Measurements from ENCODE around the gene ANO10. TPM values are rescaled to one million over a fixed set of nuclear protein-coding genes. Genes with fewer than 3 reads are reported as not detected.
"Not testable (repeated sequence)": the region's sequence is repeated elsewhere in the genome, so short reads cannot be mapped to it uniquely, and the experiment has no call there.

The ANO10 gene
- total RNA-seq, 1 experiment from 2014 or later, result 23.7 TPM

GRCh38 chr3:43544277-43544676 lies 77.5 kb downstream of the ANO10 start:
- H3K27ac ChIP-seq (ENCODE audit: low read length); H3K27me3 ChIP-seq (ENCODE audit: low read length); H3K9ac ChIP-seq (ENCODE audit: low read length); H3K4me1 ChIP-seq (ENCODE audit: insufficient read depth, low read length); H3K36me3 ChIP-seq (ENCODE audit: low read depth, low read length); H3K79me2 ChIP-seq (ENCODE audit: low read length); H3K9me3 ChIP-seq (ENCODE audit: low read length); H2AFZ ChIP-seq (ENCODE audit: low read length); H3F3A ChIP-seq (ENCODE audit: low read length, unreplicated experiment); POLR2A ChIA-PET (ENCODE audit: unreplicated experiment); H4K20me1 ChIP-seq (ENCODE audit: low read length); BruUV-seq (replicated peaks); H3K4me3 ChIP-seq (ENCODE audit: low read length); H3K9me2 ChIP-seq (replicated peaks; ENCODE audit: low read length); H3K4me2 ChIP-seq (ENCODE audit: low read length): not testable (repeated sequence)
- peak; percentile 85 for DNase-seq
- CTCF ChIA-PET, result interaction anchor here (0.6 to 1.0 kb wide), 6 partner anchors 14 to 794 kb away, joined by 3 to 6 read pairs (median 3); no protein-coding TSS in a partner anchor
- peak; percentile 77 for TF ChIP-seq CTCF (conservative IDR thresholded peaks at IDR 0.05; ENCODE audit: low read depth, low read length)
- intact Hi-C loops (cut with micrococcal nuclease), result loop anchor here (1.0 to 10.0 kb wide), 7 partner anchors 94 to 693 kb away; partner anchors contain the start of gene ABHD5
- peak; percentile 86 for ATAC-seq

- intact Hi-C loops (cut with micrococcal nuclease), result loop anchor here (5.0 to 10.0 kb wide), 3 partner anchors 200 to 695 kb away; no protein-coding TSS in a partner anchor
- TF ChIP-seq CTCF (conservative IDR thresholded peaks at IDR 0.05; ENCODE audit: low read depth, low read length), result no peak
- no peak overlapping the region for H3K9ac ChIP-seq (ENCODE audit: low read length)
- no peaks in the 10 kb centered on the region for H3K27me3 ChIP-seq (ENCODE audit: low read length)
- ChIA-PET POLR2A (ENCODE audit: unreplicated experiment) (no interaction called here), CTCF (no interaction called here)
- H3K4me1 ChIP-seq (ENCODE audit: insufficient read depth, low read length), result no peaks in the 10 kb centered on the region
- H3K27ac ChIP-seq (ENCODE audit: low read length), result no peak overlapping the region
- H3K79me2 ChIP-seq (ENCODE audit: low read length), result no peaks in the 10 kb centered on the region
- DNase-seq (no peak), ATAC-seq (no peak)
- H3K36me3 ChIP-seq (ENCODE audit: low read depth, low read length), result no peaks in the 10 kb centered on the region
- no peaks in the 10 kb centered on the region for H4K20me1 ChIP-seq (ENCODE audit: low read length)
- no peaks in the 10 kb centered on the region for H3K9me2 ChIP-seq (replicated peaks; ENCODE audit: low read length)
- H3F3A ChIP-seq (ENCODE audit: low read length, unreplicated experiment), result no peaks in the 10 kb centered on the region
- H3K4me2 ChIP-seq (ENCODE audit: low read length), result no peak overlapping the region
- no peak overlapping the region for H3K4me3 ChIP-seq (ENCODE audit: low read length)
- no peak overlapping the region for H2AFZ ChIP-seq (ENCODE audit: low read length)
- H3K9me3 ChIP-seq (ENCODE audit: low read length), result no peaks in the 10 kb centered on the region
- no TSS peak for BruUV-seq (replicated peaks)
Observed at GRCh38 chr3:43542328-43543043, 79.3 kb downstream of the ANO10 start.

GRCh38 chr3:43540624-43541023 lies 81.2 kb downstream of the ANO10 start:
- no TSS peak for BruUV-seq (replicated peaks)
- no peak for DNase-seq
- no peak overlapping the region for H3K4me2 ChIP-seq (ENCODE audit: low read length)
- no peaks in the 10 kb centered on the region for H3K27me3 ChIP-seq (ENCODE audit: low read length)
- H3K36me3 ChIP-seq (ENCODE audit: low read depth, low read length), result no peaks in the 10 kb centered on the region
- H3K9ac ChIP-seq (ENCODE audit: low read length), result no peak overlapping the region
- H3K79me2 ChIP-seq (ENCODE audit: low read length), result no peaks in the 10 kb centered on the region
- H4K20me1 ChIP-seq (ENCODE audit: low read length), result no peaks in the 10 kb centered on the region
- no peaks in the 10 kb centered on the region for H3K9me2 ChIP-seq (replicated peaks; ENCODE audit: low read length)
- H2AFZ ChIP-seq (ENCODE audit: low read length), result no peak overlapping the region
- intact Hi-C loops (cut with micrococcal nuclease), result loop anchor here (5.0 to 10.0 kb wide), 3 partner anchors 202 to 697 kb away; no protein-coding TSS in a partner anchor
- no peak overlapping the region for H3K4me3 ChIP-seq (ENCODE audit: low read length)
- H3K27ac ChIP-seq (ENCODE audit: low read length), result no peak overlapping the region
- POLR2A ChIA-PET (ENCODE audit: unreplicated experiment), result no interaction called here
- CTCF ChIA-PET, result no interaction called here
- TF ChIP-seq EZH2phosphoT487 (IDR thresholded peaks at IDR 0.05; ENCODE audit: borderline replicate concordance, low read length) (no peak), EZH2 (IDR thresholded peaks at IDR 0.05; ENCODE audit: low read length, unreplicated experiment) (no peak), CTCF (conservative IDR thresholded peaks at IDR 0.05; ENCODE audit: low read depth, low read length) (no peak)
- H3K9me3 ChIP-seq (ENCODE audit: low read length), result no peaks in the 10 kb centered on the region
- H3K4me1 ChIP-seq (ENCODE audit: insufficient read depth, low read length), result no peaks in the 10 kb centered on the region
- H3F3A ChIP-seq (ENCODE audit: low read length, unreplicated experiment), result no peaks in the 10 kb centered on the region
- no peak for ATAC-seq
